A549 treated with CORT108297 at 1 μM for 4 hours (cell line): ENCODE results near the gene CENPX. TPM values are rescaled to one million over a fixed set of nuclear protein-coding genes. Genes with fewer than 3 reads are reported as not detected.

Experiments
- total RNA-seq: library from RNA; stranded (reverse); fragments of 200-300 nt; extraction: Qiagen RNA extraction; gene quantifications from 5 replicates; pipeline ENCODE4 v1.2.3, GENCODE V29; 2022

CENPX gene
- total RNA-seq, result 148 to 219 TPM (median 196 TPM) in 5 replicates

GRCh38 chr17:82022310-82022980 lies at the start of gene CENPX:
Gene CENPX (minus strand): TSS chr17:82022878. CDS start chr17:82022861, 17 bp downstream.

GRCh38 chr17:82065638-82066303 lies 43.1 kb upstream of the CENPX start, which contains the start of gene DUS1L:
Gene DUS1L (minus strand): TSS chr17:82065804. CDS start chr17:82065059, 745 bp downstream.

DNA sequence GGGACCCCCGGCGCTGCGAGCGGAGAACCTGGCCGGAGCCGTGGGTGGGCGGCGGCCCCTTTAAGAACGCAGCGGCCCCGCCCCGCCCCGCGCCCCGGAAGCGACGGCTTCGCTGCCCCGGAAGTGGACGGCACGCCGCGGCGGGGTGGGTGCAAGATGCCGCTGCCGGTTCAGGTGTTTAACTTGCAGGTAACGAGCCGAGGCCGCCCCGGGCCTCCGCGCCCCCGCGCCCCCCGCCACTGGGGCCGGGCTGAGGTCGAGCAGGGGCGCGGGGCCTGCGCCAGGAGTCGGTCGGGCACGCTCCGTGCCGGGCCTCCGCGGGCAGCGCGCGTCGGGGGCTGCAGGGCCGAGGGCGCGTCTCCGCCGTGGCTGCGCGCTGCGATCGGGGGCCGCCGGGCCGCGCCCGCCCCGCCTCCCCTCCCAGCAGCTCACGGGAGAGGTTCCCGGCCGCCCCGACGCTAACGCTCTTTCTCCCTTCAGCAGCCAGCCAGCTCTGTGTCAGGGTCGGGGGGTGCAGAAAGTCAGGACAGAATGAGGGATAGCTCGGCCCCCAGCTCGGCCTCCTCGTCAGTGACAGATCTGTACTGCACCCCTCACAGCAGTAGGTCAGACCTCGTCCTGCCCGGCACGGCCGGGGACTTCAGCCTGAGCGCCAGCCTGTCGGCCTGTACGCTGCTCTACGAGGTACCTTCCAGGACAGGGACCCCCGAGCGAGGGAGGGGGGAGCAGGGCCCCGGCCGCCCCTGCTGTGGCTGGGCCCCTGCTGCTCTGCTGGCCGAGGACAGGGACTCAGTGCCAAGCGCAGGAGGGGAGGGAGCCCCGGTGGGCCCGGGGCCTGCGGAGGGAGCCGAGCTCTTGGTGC lies 29.3 kb upstream of the CENPX start, which contains the start of the genes GPS1 and RFNG:
Gene GPS1, plus strand, starts transcription at position 123 of the 862 bp plus-strand sequence. Its CDS starts 34 bp downstream, at position 157.
Gene RFNG, minus strand, starts transcription at position 36 of the 862 bp plus-strand sequence. CDS start 45 bp downstream, outside the sequence.

GRCh38 chr17:82037092-82037888 lies 14.6 kb upstream of the CENPX start, which contains the start of gene DCXR:
Gene DCXR (minus strand): TSS chr17:82037697. CDS start chr17:82037682, 15 bp downstream.

GRCh38 chr17:82031303-82031884 lies 8.7 kb upstream of the CENPX start, which contains the start of gene RAC3:
Gene RAC3 (plus strand): TSS chr17:82031678. CDS start chr17:82031762, 84 bp downstream.

GRCh38 chr17:82022981-82023446 lies 336 bp upstream of the CENPX start, which contains the start of gene LRRC45:
Gene LRRC45 (plus strand): TSS chr17:82023305. CDS start chr17:82023644, 339 bp downstream.

GRCh38 chr17:81977211-81977808 lies 45.4 kb downstream of the CENPX start, which contains the start of gene ASPSCR1:
Gene ASPSCR1 (plus strand): TSS chr17:81977629. CDS start chr17:81977647, 18 bp downstream.

Other genes with a start within 250 kb of the CENPX start
- 0.17 to 0.50 TPM (median 0.23 TPM) in 5 replicates for gene GCGR, start 218.7 kb downstream of the CENPX start, total RNA-seq
- 78.0 to 115 TPM (median 102 TPM) in 5 replicates for gene MCRIP1, start 189.6 kb downstream of the CENPX start, total RNA-seq
- gene PPP1R27, start 187.8 kb downstream of the CENPX start, total RNA-seq, result 0.10 to 0.43 TPM (median 0.17 TPM) in 4 of 5 replicates, not detected in the other
- gene P4HB, start 162.3 kb downstream of the CENPX start, total RNA-seq, result 690 to 732 TPM (median 705 TPM) in 5 replicates
- 603 to 678 TPM (median 626 TPM) in 5 replicates for gene ARHGDIA, start 151.5 kb downstream of the CENPX start, total RNA-seq
- 170 to 255 TPM (median 241 TPM) in 5 replicates for gene ALYREF, start 131.3 kb downstream of the CENPX start, total RNA-seq
- gene ANAPC11, start 131.2 kb downstream of the CENPX start, total RNA-seq, result 182 to 330 TPM (median 298 TPM) in 5 replicates
- 0.51 to 0.77 TPM (median 0.61 TPM) in 5 replicates for gene NPB, start 120.6 kb downstream of the CENPX start, total RNA-seq
- gene PCYT2, start 111.5 kb downstream of the CENPX start, total RNA-seq, result 12.9 to 17.1 TPM (median 16.7 TPM) in 5 replicates
- 28.6 to 46.2 TPM (median 44.4 TPM) in 5 replicates for gene SIRT7, start 104.7 kb downstream of the CENPX start, total RNA-seq
- gene MAFG, start 95.1 kb downstream of the CENPX start, total RNA-seq, result 29.9 to 49.3 TPM (median 41.7 TPM) in 5 replicates
- gene PYCR1, start 85.6 kb downstream of the CENPX start, total RNA-seq, result 66.6 to 94.6 TPM (median 92.7 TPM) in 5 replicates
- gene MYADML2, start 75.6 kb downstream of the CENPX start, total RNA-seq, result not detected in 5 replicates
- 0.30 to 0.57 TPM (median 0.45 TPM) in 5 replicates for gene NOTUM, start 61.7 kb downstream of the CENPX start, total RNA-seq
- gene ASPSCR1, start 45.2 kb downstream of the CENPX start, total RNA-seq, result 23.6 to 32.1 TPM (median 29.2 TPM) in 5 replicates
- 10.5 to 20.2 TPM (median 16.2 TPM) in 5 replicates for gene LRRC45, start 427 bp upstream of the CENPX start, total RNA-seq
- 22.8 to 41.7 TPM (median 37.9 TPM) in 5 replicates for gene RAC3, start 8.8 kb upstream of the CENPX start, total RNA-seq
- gene DCXR, start 14.8 kb upstream of the CENPX start, total RNA-seq, result 64.0 to 107 TPM (median 101 TPM) in 5 replicates
- 16.5 to 27.3 TPM (median 26.4 TPM) in 5 replicates for gene RFNG, start 28.9 kb upstream of the CENPX start, total RNA-seq
- gene GPS1, start 29.0 kb upstream of the CENPX start, total RNA-seq, result 100 to 150 TPM (median 145 TPM) in 5 replicates
- 77.1 to 164 TPM (median 141 TPM) in 5 replicates for gene DUS1L, start 42.9 kb upstream of the CENPX start, total RNA-seq
- gene FASN, start 75.4 kb upstream of the CENPX start, total RNA-seq, result 100 to 142 TPM (median 139 TPM) in 5 replicates
- gene CCDC57, start 190.0 kb upstream of the CENPX start, total RNA-seq, result 17.5 to 27.8 TPM (median 25.5 TPM) in 5 replicates
- gene SLC16A3, start 206.2 kb upstream of the CENPX start, total RNA-seq, result 102 to 140 TPM (median 132 TPM) in 5 replicates